ENCODE results near the gene ABCC3.

GRCh38 chr17:50605429-50605828 is 29.3 kb upstream of the ABCC3 start:
- no peak for TF ChIP-seq SIN3A (conservative IDR thresholded peaks at IDR 0.05 in 1 of 2, IDR thresholded peaks at IDR 0.05 in 1 of 2; ENCODE audit: low read depth in 1 of 2, low read length in 2 of 2)
- no peak for TF ChIP-seq EZH2 (IDR thresholded peaks at IDR 0.05; ENCODE audit: low read depth, low read length, severe bottlenecking)
- TF ChIP-seq RFX5 (IDR thresholded peaks at IDR 0.05; ENCODE audit: borderline replicate concordance, low read depth, low read length) = no peak
- no peak for TF ChIP-seq EGR1 (IDR thresholded peaks at IDR 0.05; ENCODE audit: borderline replicate concordance, low read depth, low read length)
- TF ChIP-seq JUND (IDR thresholded peaks at IDR 0.05; ENCODE audit: low read length) = no peak
- no peak for TF ChIP-seq CTCF (IDR thresholded peaks at IDR 0.05; ENCODE audit: control extremely low read depth in 1 of 3, insufficient read depth in 1 of 3, low read depth in 1 of 3, low read length in 3 of 3)
- no peak for TF ChIP-seq POLR2A (IDR thresholded peaks at IDR 0.05; ENCODE audit: control extremely low read depth in 1 of 2, low read depth in 2 of 2, low read length in 2 of 2)

All from H1 (cell line).